H1 (cell line): ENCODE measurements around the gene ZNF620. TPM values are rescaled to one million over a fixed set of nuclear protein-coding genes. Genes with fewer than 3 reads are reported as not detected.
A peak's percentile ranks its signal among the peaks of the same experiment; 100 is the strongest.

Experiments
- BRCA1 ChIP-seq: IDR thresholded peaks from 2 replicates; pipeline ENCODE4 v1.6.1; 2012; ENCODE audit warnings: low read depth, low read length, improper control_type of control experiment
- CHD2 ChIP-seq: IDR thresholded peaks from 2 replicates; pipeline ENCODE4 v1.6.1; 2012; ENCODE audit warnings: low read length, improper control_type of control experiment
- EZH2 ChIP-seq: fragments of 200-600 bp; sonication (generic); IDR thresholded peaks from 2 replicates; pipeline ENCODE4 v1.7.1; 2012; ENCODE audit warnings: low read depth, mild to moderate bottlenecking, moderate library complexity, low read length, inconsistent platforms; ENCODE audit not compliant: severe bottlenecking
- KDM1A ChIP-seq: fragments of 200-600, 300-600 bp; sonication (generic); IDR thresholded peaks from 2 replicates; pipeline ENCODE4 v1.7.1; 2016; ENCODE audit warnings: mild to moderate bottlenecking, low read length, borderline replicate concordance
- MAFK ChIP-seq: IDR thresholded peaks from 2 replicates; pipeline ENCODE4 v1.6.1; 2012; ENCODE audit warnings: low read depth, mild to moderate bottlenecking, improper control_type of control experiment, low read length
- NANOG ChIP-seq: IDR thresholded peaks from 2 replicates; pipeline ENCODE4 v1.6.1; 2011; ENCODE audit warnings: low read length, low read depth, mild to moderate bottlenecking, inconsistent platforms; ENCODE audit not compliant: insufficient read depth, poor library complexity, severe bottlenecking
- PHF8 ChIP-seq: fragments of 200-600 bp; sonication (generic); conservative IDR thresholded peaks from 2 replicates; pipeline ENCODE4 v1.7.1; 2012; ENCODE audit warnings: low read depth, mild to moderate bottlenecking, inconsistent platforms, low read length, moderate library complexity
- RAD21 ChIP-seq, 2 experiments: IDR thresholded peaks in 1 of 2; conservative IDR thresholded peaks in 1 of 2; 2 replicates each; pipeline ENCODE4 v1.6.1; 2011; ENCODE audit warnings: low read depth in 2 of 2, low read length in 2 of 2, improper control_type of control experiment in 1 of 2, inconsistent platforms in 1 of 2, mild to moderate bottlenecking in 1 of 2, moderate library complexity in 1 of 2
- SAP30 ChIP-seq: fragments of 300-600 bp; sonication (generic); IDR thresholded peaks from 2 replicates; pipeline ENCODE4 v1.7.1; 2012; ENCODE audit warnings: low read length, moderate library complexity, mild to moderate bottlenecking, inconsistent platforms; ENCODE audit not compliant: insufficient read depth, insufficient replicate concordance
- SIRT6 ChIP-seq: IDR thresholded peaks from one replicate; pipeline ENCODE4 v1.7.1; 2012; ENCODE audit warnings: low read length, inconsistent platforms
- SIX5 ChIP-seq: IDR thresholded peaks from 2 replicates; pipeline ENCODE4 v1.6.1; 2011; ENCODE audit warnings: mild to moderate bottlenecking, low read depth, low read length
- TAF7 ChIP-seq: optimal IDR thresholded peaks from 2 replicates; pipeline ENCODE3; 2011; ENCODE audit warnings: low read depth, mild to moderate bottlenecking, inconsistent platforms, low read length, moderate library complexity, borderline replicate concordance
- polyA plus RNA-seq, 7 experiments: library from polyadenylated mRNA; depleted of rRNA in 3 of 7; stranded (reverse) in 5 of 7; unstranded in 2 of 7; fragments of >200 nt in 5 of 7; fragments of 200-250 nt in 2 of 7; gene quantifications; 1 replicate in 5 of 7; 2 replicates in 1 of 7; 4 replicates in 1 of 7; pipeline versions ENCODE4 v1.2.1 to v1.2.3, GENCODE V29; 2011 to 2013; ENCODE audit warnings: missing spikeins in 2 of 7, mixed read lengths in 2 of 7
- total RNA-seq: library from RNA; stranded (reverse); fragmentation: NEBNext Ultra II Directional; extraction: Animal tissue kit (Norgen Biotek cat#: 25700); gene quantifications from 2 replicates; pipeline ENCODE4 v1.2.1, GENCODE V29; 2021

The ZNF620 gene
- total and polyA plus RNA-seq, 2 of the 8 experiments (the other 6 are each of a cell fraction or from before 2014, with no cell fraction given), result 5.1 to 20.2 TPM

DNA sequence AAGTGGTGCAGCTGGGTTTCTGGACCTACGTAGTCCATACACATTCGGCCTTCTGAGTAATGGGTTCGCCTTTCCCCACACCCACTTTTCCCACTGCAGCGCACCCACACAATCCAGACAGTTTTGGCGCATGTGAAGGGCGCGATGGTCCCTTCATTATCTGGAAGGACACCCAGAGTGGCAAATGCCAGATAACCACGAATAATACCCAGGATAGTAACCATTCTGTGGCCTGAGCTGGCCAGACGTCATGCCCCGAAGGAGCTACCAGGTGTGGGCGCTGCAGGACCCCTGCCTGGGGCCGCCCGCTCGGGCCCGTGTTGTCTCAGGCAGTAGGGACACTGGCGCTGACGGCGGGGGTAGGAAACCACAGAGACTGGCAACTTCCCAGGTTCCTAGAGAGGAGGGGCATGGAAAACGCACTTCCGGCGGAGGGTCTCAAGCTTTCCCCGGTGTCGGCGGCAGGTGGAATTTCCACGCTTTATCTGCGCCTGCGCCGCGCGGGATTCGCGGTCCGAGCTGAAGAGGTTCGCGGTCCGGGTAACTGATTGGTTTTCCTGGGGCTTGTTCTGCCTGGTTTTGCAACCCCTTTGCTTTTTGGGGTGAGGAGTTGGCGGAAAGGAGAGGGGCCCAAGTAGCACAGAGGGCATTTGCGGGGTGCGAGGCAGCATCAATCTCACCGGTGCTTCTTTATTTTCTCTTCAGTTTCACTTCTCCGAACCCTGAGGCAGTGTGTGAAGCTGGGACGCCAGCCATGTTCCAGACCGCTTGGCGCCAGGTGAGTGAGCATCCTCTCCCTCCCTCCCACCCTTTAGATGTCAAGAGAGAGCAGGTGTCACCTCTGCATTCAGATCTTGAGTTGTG, at the start of gene ZNF620 (continued):
- TF ChIP-seq NANOG, result no peak
- TF ChIP-seq SIRT6, result no peak
- no peak for TF ChIP-seq CHD2
- peak; percentile 20; the same call in 1 of the 2 replicates for TF ChIP-seq KDM1A
- TF ChIP-seq RAD21 (IDR thresholded peaks at IDR 0.05 in 1 of 2, conservative IDR thresholded peaks at IDR 0.05 in 1 of 2; ENCODE audit: low read depth in 2 of 2, low read length in 2 of 2), result peak; percentile 45 to 52
- TF ChIP-seq BRCA1, result no peak
- TF ChIP-seq SAP30, result no peak
- peak; percentile 55 for TF ChIP-seq TAF7
- TF ChIP-seq PHF8, result peak; percentile 69
- TF ChIP-seq EZH2, result no peak
- no peak for TF ChIP-seq MAFK
- no peak for TF ChIP-seq SIX5
